Dedifferentiated amniotic fluid mesenchymal stem cell (primary cell): ENCODE data around the gene CCT2.
A peak's percentile ranks its signal among the peaks of the same experiment; 100 is the strongest.

Source experiments
- DNase-seq: peaks from one replicate; pipeline ENCODE4 v3.0.0-alpha.2; 2016; ENCODE audit errors: extremely low spot score

The CCT2 gene

DNA sequence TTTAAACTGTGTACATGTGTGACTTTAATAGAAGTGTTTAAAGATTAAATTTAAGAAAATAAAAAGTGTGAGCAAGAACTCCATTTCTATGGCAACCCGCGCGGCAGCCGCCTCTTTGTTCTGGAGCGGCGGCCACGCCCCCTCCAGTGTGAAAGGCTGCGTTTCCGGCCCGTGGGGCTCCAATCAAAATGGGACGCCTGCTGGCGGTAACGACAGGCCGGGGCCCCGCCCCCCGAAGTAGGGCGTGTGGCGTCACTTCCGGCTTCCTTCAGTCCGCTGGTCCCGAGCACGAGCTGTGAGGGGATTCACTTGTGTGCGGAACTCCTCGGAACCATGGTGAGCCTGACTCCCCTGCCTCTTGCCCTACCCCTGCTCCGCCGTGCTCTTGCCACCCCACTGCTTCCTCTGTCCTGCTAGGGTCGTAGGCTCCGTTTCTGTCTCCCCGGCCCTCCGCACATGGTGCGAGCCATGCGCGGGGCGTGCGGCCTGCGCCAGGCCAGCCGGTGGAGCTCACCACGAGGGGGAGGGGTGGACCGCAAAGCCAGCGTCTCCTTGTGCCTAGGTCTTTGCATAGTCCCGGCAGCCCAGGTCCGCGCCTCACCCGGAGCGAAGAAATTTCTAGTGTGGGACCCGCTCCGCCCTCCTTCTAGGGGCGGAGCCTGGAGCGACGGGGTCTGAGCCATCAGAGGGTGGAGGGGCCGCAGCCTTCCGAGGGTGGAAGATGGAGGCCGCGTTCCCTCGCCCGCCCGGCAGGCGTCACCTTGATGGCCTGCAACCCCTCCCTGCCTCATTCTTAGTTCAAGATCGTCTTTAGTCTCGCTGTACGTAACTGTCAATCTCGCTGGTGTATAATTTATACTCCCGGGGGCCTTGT lies at the start of gene CCT2:
CCT2 (plus strand) TSS at position 271 of the 874 bp plus-strand sequence; CDS start at position 334, 63 bp downstream.
- DNase-seq, result peak; percentile 95

DNA sequence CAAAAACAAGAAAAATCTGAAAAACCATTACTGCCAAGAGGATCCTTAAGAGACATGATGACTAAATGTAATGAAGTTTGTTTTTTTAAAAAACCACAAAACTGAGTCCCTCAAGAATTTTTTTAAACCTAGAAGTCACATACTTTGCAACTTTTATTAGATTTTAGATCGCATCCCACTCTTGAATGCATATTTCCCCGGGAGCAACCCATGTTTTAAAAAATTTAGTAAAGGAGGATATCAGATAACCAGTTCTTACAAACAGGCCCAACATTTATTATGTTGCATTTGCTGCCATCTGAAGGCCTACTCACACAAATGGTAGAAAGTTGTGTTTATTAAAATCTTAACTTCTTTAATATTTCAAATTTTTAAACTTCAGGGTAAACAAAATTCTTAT lies 44.3 kb upstream of the CCT2 start:
- peak; percentile 87 for DNase-seq

DNA sequence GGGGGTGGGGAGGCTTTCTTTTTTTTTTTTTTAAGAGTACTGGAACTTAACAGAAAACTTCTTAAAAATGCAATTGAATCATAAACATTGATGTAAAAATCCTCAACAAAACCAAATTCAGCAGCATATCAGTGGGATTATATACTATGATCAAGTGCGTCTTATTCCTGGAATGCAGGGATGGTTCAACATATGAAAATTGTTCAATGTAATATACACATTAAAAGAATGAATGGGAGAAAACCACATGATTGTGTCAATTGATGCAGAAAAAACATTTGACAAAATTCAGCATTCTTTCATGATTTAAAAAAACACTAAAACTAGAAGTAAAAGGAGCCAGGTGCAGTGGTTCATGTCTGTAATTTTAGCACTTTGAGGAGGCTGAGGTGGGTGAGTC lies 41.2 kb upstream of the CCT2 start:
- DNase-seq, result no peak

DNA sequence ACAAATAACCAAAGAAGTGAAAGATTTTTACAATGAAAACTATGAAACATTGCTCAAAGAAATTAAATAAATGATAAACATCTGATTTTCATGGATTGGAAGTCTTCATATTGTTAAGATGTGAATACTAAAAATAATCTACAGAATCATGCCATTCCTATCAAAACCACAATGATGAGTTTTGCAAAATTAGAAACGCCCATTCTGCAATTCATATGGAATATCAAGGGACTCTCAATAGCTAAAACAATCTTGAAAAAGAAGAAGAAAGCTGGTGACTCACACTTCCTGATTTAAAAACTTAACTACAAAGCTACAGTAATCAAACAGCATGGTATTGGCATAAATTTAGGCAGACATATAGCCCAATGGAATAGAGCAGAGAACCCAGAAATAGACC lies 40.2 kb upstream of the CCT2 start:
- no peak for DNase-seq

DNA sequence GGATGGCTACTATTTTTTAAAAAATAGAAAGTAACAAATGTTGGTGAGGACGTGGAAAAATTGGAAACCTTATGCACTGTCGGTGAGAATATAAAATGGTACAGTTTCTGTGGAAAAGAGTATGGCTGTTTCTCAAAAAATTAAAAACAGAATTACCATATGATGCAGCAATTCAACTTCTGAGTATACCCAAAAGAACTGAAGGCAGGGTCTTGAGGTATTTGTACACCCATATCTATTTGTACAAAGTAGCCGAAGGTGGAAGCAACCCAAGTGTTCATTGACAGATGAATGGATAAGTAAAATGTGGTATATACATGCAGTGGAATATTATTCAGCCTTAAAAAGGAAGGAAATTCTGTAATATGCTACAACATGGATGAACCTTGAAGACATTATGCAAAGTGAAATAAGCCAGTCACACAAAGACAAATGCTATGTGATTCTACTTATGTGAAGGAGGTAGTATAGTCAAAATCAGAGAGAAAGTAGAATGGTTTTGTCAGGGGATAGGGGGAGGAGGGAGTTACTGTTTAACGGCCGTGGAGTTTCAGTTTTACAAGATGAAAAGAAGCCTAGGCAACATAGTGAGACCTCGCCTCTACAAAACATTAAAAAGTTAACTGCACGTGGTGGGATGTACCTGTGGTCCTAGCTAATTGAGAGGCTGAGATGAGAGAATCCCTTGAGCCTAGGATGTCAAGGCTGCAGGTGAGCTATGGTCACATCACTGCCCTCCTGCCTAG lies 38.4 kb upstream of the CCT2 start:
- no peak for DNase-seq

GRCh38 chr12:69548687-69549086 lies 36.6 kb upstream of the CCT2 start:
- no peak for DNase-seq

DNA sequence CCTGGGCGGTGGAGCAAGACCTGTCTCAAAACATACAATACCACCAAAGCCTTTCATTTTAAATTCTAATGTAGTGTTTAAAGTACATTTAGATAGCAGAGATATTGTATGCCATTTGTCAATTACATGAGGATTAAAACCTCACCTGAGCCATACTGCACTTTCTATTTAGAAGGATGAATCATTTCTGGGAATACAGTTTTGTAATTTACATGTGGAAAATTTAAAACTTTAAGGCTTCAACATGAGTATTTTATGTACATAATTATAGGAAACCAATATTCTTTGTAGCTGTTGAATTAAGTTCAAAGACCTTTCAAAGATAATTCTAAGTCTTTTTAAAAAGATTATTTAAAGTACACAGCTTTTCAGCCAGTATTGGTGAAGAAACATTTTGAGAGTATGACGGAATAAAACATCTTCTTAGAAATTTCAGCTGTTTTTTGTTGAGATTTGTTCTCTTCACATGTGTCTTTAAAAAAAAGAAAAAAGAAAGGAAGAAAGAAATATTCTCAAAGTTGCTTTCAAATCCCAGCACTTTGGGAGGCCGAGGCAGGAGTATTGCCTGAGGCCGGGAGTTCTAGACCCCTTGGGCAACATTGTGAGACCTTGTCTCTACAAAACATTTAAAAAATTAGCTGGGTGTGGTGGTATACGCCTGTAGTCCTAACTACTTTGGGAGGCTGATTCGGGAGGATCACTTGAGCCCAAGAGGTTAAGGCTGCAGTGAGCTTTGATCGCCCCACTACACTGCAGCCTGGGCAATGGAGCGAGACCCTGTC lies 34.5 kb upstream of the CCT2 start:
- no peak for DNase-seq

DNA sequence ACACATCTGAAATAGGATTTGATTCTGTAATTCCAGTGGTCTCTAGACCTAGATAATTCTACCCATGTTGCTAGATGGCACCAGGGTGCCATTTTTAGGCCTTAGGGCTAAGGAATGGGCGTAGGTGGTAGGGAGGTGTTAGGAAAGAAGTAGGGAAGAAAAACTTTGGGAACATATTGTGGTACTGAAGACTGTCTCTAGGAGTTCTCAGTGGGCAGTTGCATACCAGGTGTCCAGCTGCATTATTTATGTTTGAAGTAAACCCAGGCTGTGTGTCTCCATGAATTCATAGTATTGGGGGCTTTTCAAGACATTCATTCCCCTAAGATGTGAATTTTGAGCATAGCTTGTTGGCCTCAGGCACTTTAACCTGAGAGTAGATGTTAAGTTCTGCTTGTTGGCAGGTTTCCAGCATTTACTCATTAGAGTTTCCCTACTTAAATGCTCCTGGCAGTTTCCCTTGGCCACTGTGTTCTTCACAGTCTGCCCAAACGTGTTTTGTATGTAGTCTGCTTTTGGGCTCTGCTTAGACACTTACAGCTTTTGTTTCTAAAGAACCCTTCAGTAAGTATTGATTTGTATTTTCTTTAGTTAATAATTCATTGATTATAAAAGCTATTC lies 31.5 kb upstream of the CCT2 start:
- no peak for DNase-seq

DNA sequence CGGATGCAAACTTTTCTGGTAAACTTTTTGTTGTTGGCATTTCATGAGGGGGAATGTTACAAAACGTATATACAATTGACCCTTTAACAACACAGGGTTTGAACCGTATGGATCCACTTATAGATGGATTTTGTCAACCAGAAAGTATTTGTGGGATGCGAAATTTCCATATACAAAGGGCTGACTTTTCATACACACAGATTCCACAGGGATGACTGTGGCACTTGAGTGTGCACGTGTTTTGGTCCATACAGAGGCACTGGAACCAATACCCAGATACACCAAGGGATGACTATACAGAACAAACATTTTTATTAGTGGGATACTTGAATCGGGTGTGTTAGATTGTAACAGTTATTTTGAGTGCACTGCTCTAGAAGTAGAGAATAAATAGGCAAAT lies 29.8 kb upstream of the CCT2 start:
- DNase-seq, result peak; percentile 86

GRCh38 chr12:69556383-69556782 lies 28.9 kb upstream of the CCT2 start:
- no peak for DNase-seq

- DNase-seq, result no peak
Measured at GRCh38 chr12:69563166-69563762, 22.0 kb upstream of the CCT2 start.

GRCh38 chr12:69566603-69567002 lies 18.7 kb upstream of the CCT2 start:
- DNase-seq, result no peak

DNA sequence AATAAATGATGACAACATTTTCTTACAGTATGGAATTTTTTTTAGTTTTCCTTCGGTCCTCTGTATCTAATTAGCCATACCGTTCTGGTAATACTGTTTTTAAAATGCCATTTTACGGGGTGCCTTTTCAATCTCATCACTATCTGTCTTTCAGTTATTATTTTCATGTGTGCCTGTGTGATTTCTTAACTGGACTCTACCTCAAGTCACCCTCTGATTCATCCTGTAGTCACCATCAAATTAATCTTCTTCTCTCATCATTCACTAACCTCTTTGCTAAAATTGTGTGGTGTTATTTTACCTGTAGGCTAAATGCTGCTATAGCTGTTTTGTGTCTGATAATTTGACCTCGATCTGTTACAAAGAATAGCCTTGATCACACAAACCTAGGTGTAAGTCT lies 16.0 kb upstream of the CCT2 start:
- no peak for DNase-seq

DNA sequence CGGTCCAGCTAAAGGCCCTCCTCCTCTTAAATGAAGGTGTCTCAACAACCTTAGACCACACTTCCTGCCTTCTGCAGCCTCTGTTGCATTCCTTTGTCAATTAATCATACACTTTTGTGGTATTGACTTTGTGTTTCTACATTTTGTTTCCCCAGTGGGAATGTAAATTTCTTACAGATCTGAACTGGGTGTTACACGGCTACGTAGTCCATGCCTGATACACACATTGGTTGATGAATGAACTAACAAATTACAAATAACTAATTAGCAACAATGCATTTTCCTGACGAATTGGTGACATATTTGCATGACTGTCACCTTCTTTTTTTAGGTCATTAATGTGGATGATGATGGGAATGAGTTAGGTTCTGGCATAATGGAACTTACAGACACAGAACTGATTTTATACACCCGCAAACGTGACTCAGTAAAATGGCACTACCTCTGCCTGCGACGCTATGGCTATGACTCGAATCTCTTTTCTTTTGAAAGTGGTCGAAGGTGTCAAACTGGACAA lies 15.2 kb upstream of the CCT2 start:
- no peak for DNase-seq

- DNase-seq, result peak; percentile 65
Measured at GRCh38 chr12:69570545-69571399, 14.5 kb upstream of the CCT2 start.

- no peak for DNase-seq
Measured at GRCh38 chr12:69575346-69575745, 9.9 kb upstream of the CCT2 start.

DNA sequence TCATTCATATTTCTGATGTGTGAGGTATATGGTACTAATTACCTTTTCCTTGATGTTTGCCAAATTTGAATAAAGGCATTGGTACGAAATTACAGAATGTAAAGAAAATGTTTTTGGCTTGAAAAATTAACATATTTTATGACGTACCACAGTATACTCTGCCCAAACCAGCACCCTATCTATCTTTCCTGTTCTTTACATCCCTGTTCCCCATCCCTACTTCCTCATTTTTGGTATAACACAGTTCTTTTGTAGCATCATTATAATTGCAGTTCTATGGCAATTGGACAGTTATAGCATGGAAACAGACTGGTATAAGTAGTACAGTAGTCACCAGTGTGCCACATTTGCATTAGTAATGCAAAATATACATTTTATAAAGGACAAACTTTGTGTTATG lies 7.0 kb upstream of the CCT2 start:
- no peak for DNase-seq

GRCh38 chr12:69579029-69579428 lies 6.2 kb upstream of the CCT2 start:
- DNase-seq, result no peak

DNA sequence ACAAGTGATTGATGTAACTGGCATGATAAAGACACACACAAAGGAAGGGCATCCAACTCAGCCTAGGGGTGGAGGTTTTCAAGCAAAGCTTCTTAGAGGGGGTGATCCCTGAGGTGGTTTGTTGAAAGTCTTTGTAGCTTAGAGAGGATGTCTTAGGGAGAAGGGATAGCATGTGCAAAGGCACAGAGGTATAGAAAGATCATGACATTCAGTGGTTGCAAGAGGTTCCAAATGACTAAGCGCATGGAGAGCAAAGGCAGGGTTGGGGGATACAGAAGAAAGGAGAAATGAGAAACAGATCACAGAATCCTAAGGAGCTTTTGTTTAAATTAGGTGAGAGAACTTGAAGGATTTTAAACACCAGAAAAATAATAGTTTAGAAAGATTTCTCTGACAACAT lies 5.2 kb upstream of the CCT2 start:
- no peak for DNase-seq

GRCh38 chr12:69583203-69583602 lies 2.1 kb upstream of the CCT2 start:
- no peak for DNase-seq
